Stomach smooth muscle (tissue), 2 donors: Measurements from ENCODE around the gene CCSER2.
"Not testable (repeated sequence)": the region's sequence is repeated elsewhere in the genome, so short reads cannot be mapped to it uniquely, and the experiment has no call there.

Experiments used
- H3K27ac ChIP-seq: one replicate; pipeline ENCODE4 v1.7.0; 2013; ENCODE audit warnings: mild to moderate bottlenecking, low read length, inconsistent platforms
- H3K27me3 ChIP-seq, 2 donors: one replicate each; pipeline ENCODE4 v1.7.0; 2013; ENCODE audit warnings: low read length in 2 of 2; ENCODE audit not compliant: insufficient read depth in 2 of 2, control insufficient read depth in 1 of 2
- H3K36me3 ChIP-seq, 2 donors: one replicate each; pipeline ENCODE4 v1.7.0; 2013; ENCODE audit warnings: low read length in 2 of 2; ENCODE audit not compliant: control insufficient read depth in 2 of 2, insufficient read depth in 2 of 2
- H3K4me1 ChIP-seq: one replicate; pipeline ENCODE4 v1.7.0; 2013; ENCODE audit warnings: low read length; ENCODE audit not compliant: control insufficient read depth, insufficient read depth
- H3K4me3 ChIP-seq, 2 donors: one replicate each; pipeline ENCODE4 v1.7.0; 2013; ENCODE audit warnings: low read length in 2 of 2
- H3K9ac ChIP-seq, 2 donors: one replicate each; pipeline ENCODE4 v1.7.0; 2013; ENCODE audit warnings: low read length in 2 of 2, mild to moderate bottlenecking in 1 of 2
- H3K9me3 ChIP-seq, 2 donors: one replicate each; pipeline ENCODE4 v1.7.0; 2013; ENCODE audit warnings: low read length in 2 of 2; ENCODE audit not compliant: control insufficient read depth in 2 of 2
- donor health status: healthy.
- donor health status: Pancreatic carcinoma.

CCSER2 gene

DNA sequence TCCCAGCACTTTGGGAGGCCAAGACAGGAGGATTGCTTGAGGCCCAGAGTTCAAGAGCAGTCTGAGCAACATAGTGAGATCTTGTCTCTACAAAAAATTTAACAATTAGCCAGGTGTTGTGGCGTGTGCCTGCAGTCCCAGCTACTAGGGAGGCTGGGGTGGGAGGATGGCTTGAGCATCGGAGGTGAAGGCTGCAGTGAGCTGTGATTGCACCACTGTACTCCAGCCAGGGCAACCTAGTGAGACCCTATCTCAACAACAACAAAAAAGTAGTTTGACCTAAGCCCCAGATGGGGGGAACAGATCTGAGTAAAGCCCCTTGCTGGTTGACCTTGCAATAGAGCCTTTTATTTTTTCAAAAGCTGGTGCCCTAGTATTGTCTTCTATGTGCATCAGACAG, 15.6 kb upstream of the CCSER2 start:
- H3K27me3 ChIP-seq: no peaks in the 10 kb centered on the region
- H3K36me3 ChIP-seq: no peaks in the 10 kb centered on the region

DNA sequence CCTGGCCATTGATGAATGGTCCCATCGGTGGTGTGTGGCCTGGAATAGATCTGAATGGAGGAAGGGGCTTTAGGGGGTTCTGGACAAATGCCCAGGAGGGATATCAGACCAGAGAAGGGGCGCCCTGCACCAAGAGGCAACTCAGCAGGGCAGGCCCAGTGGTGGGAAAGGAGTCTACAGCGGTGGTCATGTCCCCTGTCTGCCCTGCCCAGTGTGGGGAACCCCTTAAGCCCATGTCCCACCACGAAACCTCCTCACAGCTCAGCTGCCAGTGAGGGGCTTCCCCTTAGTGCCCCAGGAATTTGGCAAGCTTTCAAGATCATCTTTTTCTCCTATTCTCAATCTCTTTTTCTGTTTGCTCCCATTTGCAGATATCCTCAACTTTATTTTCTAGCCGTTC, 14.1 kb upstream of the CCSER2 start:
- H3K27me3 ChIP-seq: no peaks in the 10 kb centered on the region
- H3K9ac ChIP-seq: no peak overlapping the region
- H3K4me1 ChIP-seq: no peaks in the 10 kb centered on the region
- H3K4me3 ChIP-seq: no peak overlapping the region
- no peaks in the 10 kb centered on the region for H3K36me3 ChIP-seq
- H3K27ac ChIP-seq: no peak overlapping the region
- H3K9me3 ChIP-seq: no peaks in the 10 kb centered on the region

More for the DNA sequence above, 15.6 kb upstream of the CCSER2 start:
- no peaks in the 10 kb centered on the region for H3K9me3 ChIP-seq
- no peak overlapping the region for H3K27ac ChIP-seq
- H3K9ac ChIP-seq: no peak overlapping the region
- no peak overlapping the region for H3K4me3 ChIP-seq
- no peaks in the 10 kb centered on the region for H3K4me1 ChIP-seq

DNA sequence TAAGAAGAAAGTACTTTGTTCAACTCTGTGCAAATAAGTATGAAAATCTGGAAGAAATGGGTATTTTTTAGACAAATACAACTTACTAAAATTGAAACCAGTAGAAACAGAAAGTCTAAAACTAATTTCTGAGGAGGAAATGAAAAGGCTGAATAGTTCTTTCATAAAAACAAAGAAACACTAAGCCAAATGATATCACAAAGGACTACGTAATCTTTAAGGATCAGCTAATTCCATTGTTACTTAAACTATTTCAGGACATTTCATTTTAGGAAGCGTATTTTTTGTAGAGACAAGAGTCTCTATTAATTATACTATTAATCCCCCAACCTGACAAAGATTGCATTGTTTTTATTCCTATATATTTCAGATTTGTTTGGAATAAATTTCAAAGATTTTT, 11.2 kb upstream of the CCSER2 start:
- no peak overlapping the region for H3K9ac ChIP-seq
- no peaks in the 10 kb centered on the region for H3K36me3 ChIP-seq
- H3K9me3 ChIP-seq: no peaks in the 10 kb centered on the region
- no peak overlapping the region for H3K4me3 ChIP-seq
- H3K27ac ChIP-seq: no peak overlapping the region
- H3K4me1 ChIP-seq: no peaks in the 10 kb centered on the region
- H3K27me3 ChIP-seq: no peaks in the 10 kb centered on the region

DNA sequence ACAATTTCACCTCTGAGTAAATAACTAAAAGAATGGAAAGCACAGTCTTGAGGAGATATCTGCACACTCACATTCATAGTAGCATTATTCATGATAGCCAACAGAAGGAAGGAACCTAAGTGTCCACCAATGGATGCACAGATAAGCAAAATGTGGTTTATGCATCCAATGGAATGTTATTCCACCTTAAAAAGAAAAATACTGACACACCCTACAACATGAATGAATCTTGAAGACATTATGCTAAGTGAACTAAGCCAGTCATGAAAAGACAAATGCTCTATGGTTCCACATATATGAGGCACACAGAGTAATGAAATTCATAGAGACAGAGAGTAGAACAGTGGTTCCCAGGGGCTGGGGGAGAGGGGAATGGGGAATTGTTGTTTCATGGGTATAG, 6.5 kb upstream of the CCSER2 start:
- no peak overlapping the region for H3K9ac ChIP-seq
- no peak overlapping the region for H3K27ac ChIP-seq
- no peaks in the 10 kb centered on the region for H3K36me3 ChIP-seq
- H3K4me3 ChIP-seq: no peak overlapping the region
- no peaks in the 10 kb centered on the region for H3K27me3 ChIP-seq
- H3K9me3 ChIP-seq: no peaks in the 10 kb centered on the region
- no peaks in the 10 kb centered on the region for H3K4me1 ChIP-seq

DNA sequence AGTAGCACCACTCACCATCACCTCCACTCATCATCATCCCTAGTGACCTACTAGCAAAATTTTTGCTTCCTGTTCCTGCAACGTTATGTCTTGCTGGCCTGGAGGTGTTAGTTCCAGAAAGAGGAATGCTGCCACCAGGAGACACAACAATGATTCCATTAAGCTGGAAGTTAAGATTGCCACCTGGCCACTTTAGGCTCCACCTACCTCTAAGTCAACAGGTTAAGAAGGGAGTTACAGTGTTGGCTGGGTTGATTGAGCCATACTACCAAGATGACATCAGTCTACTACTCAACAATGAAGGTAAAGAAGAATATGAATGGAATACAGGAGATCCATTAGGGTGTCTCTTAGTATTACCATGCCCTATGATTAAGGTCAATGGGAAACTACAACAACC, 4.8 kb upstream of the CCSER2 start:
- H3K4me3 ChIP-seq, H3K4me1 ChIP-seq, H3K9me3 ChIP-seq, H3K27me3 ChIP-seq, H3K9ac ChIP-seq, H3K27ac ChIP-seq, H3K36me3 ChIP-seq: not testable (repeated sequence)

DNA sequence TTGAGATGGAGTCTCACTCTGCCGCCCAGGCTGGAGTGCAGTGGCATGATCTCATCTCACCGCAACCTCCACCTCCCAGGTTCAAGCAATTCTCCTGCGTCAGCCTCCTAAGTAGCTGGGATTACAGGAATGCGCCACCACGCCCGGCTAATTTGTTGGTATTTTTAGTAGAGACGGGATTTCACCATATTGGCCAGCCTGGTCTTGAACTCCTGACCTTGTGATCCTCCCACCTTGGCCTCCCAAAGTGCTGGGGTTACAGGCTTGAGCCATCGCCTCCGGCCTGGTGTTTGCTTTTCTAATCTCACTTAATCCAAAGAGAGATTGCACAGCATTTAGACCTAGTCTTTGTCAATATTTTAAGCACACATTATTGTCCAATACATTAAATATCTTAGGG, 1.4 kb upstream of the CCSER2 start:
- H3K36me3 ChIP-seq, H3K9me3 ChIP-seq, H3K4me3 ChIP-seq, H3K27me3 ChIP-seq, H3K9ac ChIP-seq, H3K27ac ChIP-seq: not testable (repeated sequence)
- H3K4me1 ChIP-seq: peaks cover 11% of the 10 kb centered on the region

DNA sequence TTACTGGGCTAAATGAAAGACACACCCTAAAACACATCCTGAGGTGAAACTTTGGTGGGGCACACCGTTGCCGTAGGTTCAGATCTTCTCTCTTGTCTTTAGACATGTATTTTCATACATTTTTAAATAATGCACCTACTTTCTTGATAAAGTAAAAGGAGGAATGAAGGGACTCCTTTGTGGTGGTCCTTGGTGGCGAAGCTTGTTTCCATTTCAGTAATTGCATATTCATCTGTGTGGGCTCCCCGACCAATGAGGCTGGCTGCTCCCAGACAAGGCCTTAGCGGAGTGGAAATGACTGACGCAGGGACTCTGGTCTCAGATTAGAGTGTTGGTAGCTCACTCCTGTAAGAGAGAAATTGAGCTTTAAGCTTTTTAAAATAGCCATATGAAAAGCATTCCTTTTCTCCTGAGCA, 815 bp downstream of the CCSER2 start:
- H3K4me3 ChIP-seq: peak overlapping the region; percentile 69 to 79
- peak overlapping the region; percentile 70 to 72 for H3K9ac ChIP-seq
- no peaks in the 10 kb centered on the region for H3K9me3 ChIP-seq
- no peaks in the 10 kb centered on the region for H3K36me3 ChIP-seq
- peak overlapping the region; percentile 62 for H3K27ac ChIP-seq
- peaks cover 11% of the 10 kb centered on the region for H3K4me1 ChIP-seq
- no peaks in the 10 kb centered on the region for H3K27me3 ChIP-seq

DNA sequence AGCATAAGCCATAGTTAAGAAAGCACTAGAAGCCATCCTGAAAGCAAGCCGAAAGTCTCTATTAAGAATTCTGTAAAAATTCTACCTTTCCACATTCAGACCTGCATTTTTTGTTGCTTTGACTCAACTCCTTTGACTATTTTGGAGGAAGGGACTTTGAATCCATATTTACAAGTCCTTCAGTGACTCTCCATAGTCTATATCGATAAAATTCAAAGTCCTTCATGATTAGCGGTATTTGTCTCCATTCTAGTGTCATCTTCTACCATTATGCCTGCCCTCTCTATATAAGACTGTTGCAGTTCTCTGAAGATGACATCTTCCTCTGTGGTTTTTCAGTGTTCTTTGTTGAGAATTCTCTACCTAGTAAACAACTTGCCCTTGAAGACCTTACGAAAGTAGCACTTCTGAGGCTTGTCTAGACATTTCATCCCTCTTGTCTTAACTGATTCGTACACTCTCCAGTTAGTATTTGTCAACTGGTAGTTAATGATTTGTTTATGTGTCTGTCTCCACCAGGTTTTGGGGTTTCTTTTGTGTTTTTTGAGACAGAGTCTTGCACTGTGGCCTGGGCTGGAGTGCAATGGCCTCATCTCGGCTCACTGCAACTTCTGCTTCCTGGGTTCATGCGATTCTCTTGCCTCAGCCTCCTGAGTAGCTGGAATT, 1.7 kb downstream of the CCSER2 start:
- peaks cover 11% of the 10 kb centered on the region for H3K4me1 ChIP-seq
- H3K9ac ChIP-seq: peak overlapping the region in 1 of 2 donors; percentile 70
- no peaks in the 10 kb centered on the region for H3K36me3 ChIP-seq
- H3K27ac ChIP-seq: no peak overlapping the region
- peak overlapping the region; percentile 69 to 79 for H3K4me3 ChIP-seq
- no peaks in the 10 kb centered on the region for H3K9me3 ChIP-seq
- no peaks in the 10 kb centered on the region for H3K27me3 ChIP-seq

DNA sequence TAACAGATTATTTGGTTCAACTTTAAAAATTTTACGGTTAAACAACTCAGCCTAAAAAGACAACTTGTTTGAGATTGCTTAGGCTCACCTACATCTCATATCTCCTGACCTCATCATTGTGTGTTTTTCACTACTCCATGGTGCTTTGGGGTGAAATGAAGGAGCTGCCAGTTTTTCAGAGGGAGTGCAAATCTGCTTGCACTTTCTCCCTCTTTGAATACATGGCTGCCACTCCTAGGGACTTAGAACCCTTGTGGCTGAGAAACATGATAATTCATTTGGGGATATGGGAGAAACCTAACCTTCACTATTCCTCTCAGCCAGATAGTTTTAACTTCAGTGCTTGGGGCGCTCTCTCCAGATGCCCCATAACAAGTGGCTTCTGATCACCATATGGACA, 2.7 kb downstream of the CCSER2 start:
- Histone ChIP-seq H3K27ac (no peak overlapping the region), H3K4me1 (peaks cover 11% of the 10 kb centered on the region), H3K9ac (no peak overlapping the region)

DNA sequence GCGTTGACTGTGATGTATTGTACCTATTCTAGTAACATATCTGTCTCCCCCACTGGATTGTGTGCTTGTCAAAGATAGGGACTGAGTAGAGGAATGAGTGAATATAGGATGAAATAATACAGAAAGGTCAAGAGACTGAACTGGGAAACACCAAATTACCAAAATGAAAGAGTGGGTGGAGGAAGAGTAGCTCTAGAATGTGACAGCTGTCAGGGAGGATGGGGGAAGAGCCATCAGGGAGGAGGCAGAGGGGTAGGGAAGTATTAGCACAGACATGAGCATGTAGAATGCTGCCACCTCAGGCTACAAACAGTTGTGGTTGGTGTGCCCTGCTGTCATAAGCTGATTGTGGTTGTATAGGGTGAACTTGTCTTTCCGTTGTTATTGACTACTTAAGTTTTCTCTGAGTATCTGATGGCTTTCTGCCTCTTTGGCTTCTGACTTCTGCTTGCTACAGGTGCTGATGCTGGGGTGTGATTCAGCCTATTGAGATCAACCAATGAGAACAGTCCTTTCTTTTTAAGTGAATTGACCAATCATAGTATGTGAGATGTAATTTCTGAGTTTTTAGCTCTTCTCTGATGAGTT, 5.6 kb downstream of the CCSER2 start:
- Histone ChIP-seq H3K4me1 (peaks cover 16% of the 10 kb centered on the region), H3K9me3 (no peaks in the 10 kb centered on the region), H3K27ac (no peak overlapping the region), H3K36me3 (no peaks in the 10 kb centered on the region), H3K4me3 (no peak overlapping the region), H3K9ac (no peak overlapping the region), H3K27me3 (no peaks in the 10 kb centered on the region)

More for the DNA sequence above, 2.7 kb downstream of the CCSER2 start:
- Histone ChIP-seq H3K27me3 (no peaks in the 10 kb centered on the region), H3K36me3 (no peaks in the 10 kb centered on the region), H3K4me3 (no peak overlapping the region), H3K9me3 (no peaks in the 10 kb centered on the region)

DNA sequence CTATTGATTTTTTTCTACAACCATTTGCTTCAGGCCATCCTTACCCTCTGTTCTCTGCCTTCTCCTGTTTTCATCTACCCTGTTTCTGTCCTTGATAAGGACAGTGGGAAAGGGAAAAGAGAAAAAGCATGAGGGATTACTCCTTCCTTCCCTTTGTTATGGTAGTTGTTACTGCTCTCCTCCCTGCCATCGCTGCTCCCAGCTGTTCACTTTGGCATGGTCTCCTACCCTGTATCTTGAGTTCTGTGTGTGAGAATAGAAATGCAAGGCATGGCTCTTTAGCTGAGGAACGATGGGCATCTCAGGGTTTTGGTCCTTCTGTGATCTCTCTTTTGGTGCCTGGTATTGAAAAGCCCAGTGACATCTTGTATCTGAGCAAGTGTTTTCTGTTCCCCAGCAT, 6.4 kb downstream of the CCSER2 start:
- Histone ChIP-seq H3K27me3 (no peaks in the 10 kb centered on the region), H3K27ac (no peak overlapping the region), H3K4me1 (peaks cover 8% of the 10 kb centered on the region)

More for the DNA sequence above, 6.4 kb downstream of the CCSER2 start:
- no peaks in the 10 kb centered on the region for H3K9me3 ChIP-seq
- no peaks in the 10 kb centered on the region for H3K36me3 ChIP-seq
- no peak overlapping the region for H3K9ac ChIP-seq
- no peak overlapping the region for H3K4me3 ChIP-seq
